Lower leg skin (tissue), 3 donors: ENCODE data around the gene TRPC1.

Experiments
- CTCF ChIP-seq, 3 donors: fragments of 450-650 bp; IDR thresholded peaks; one replicate each; pipeline ENCODE4 v1.5.1; 2016; ENCODE audit warnings: antibody characterized with exemption in 3 of 3, mild to moderate bottlenecking in 3 of 3, moderate library complexity in 2 of 3
- POLR2A ChIP-seq, 2 donors: fragments of 450-650 bp; IDR thresholded peaks; one replicate each; pipeline ENCODE4 v1.6.1; 2016 to 2017; ENCODE audit warnings: antibody characterized with exemption in 2 of 2, mild to moderate bottlenecking in 1 of 2, moderate library complexity in 1 of 2

DNA sequence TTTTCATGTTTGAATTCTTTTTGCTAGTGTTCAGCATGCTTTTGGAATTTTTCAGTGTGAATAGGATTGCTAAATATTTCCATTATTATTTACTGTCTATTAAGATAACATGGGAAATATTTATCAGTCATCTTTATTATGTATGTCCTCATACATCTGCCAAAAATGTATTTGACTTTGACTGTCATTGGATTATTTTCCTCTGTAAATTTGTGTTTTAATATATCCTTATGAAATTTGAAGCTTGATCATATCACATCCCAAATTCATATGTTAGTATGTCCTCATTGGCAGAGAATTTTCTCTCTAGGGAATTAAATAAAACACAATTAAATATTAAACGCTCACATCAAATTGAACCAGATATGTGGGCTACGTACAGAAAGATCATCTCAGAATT lies 32.3 kb upstream of the TRPC1 start:
- TF ChIP-seq CTCF (IDR thresholded peaks at IDR 0.05) = no peak
- no peak for TF ChIP-seq POLR2A (IDR thresholded peaks at IDR 0.05)
